Body of pancreas (tissue), 4 donors: ENCODE results near the gene RPS6KA2. TPM values are rescaled to one million over a fixed set of nuclear protein-coding genes. Genes with fewer than 3 reads are reported as not detected.

ENCODE experiments used
- ATAC-seq: fragments of 150-250 bp; one replicate; pipeline ENCODE4 v1.9.1; 2016
- DNase-seq, 4 donors: peaks; one replicate each; pipeline ENCODE4 v3.0.0-alpha.2; 2019
- H3K27ac ChIP-seq, 4 donors: fragments of 200-600 bp; sonication (generic); 1 replicate in 3 of 4; 2 replicates in 1 of 4; pipeline versions ENCODE4 v1.5.1 to v1.6.1; 2016 to 2019; ENCODE audit warnings: mild to moderate bottlenecking in 1 of 4, mixed read lengths in 1 of 4, moderate library complexity in 1 of 4
- H3K27me3 ChIP-seq, 2 donors: fragments of 200-600 bp; sonication (generic); one replicate each; pipeline ENCODE4 v1.6.0; 2016; ENCODE audit warnings: mild to moderate bottlenecking in 1 of 2
- H3K36me3 ChIP-seq, 2 donors: fragments of 200-600 bp; sonication (generic); replicated peaks in 1 of 2; 2 replicates each; pipeline ENCODE4 v1.5.1; 2016; ENCODE audit warnings: low read depth in 2 of 2; ENCODE audit not compliant: insufficient read depth in 1 of 2
- H3K4me1 ChIP-seq: fragments of 200-600 bp; sonication (generic); one replicate; pipeline ENCODE4 v1.6.0; 2016
- H3K4me3 ChIP-seq, 2 donors: fragments of 200-600 bp; sonication (generic); 1 replicate in 1 of 2; 2 replicates in 1 of 2; pipeline ENCODE4 v1.5.1; 2016 to 2019
- H3K9me3 ChIP-seq, 3 donors: fragments of 200-600 bp; sonication (generic); 1 replicate in 2 of 3; 2 replicates in 1 of 3; pipeline ENCODE4 v1.5.1; 2016
- CTCF ChIP-seq, 7 experiments: fragments of 450-650 bp in 4 of 7; fragments of 200-600 bp in 3 of 7; sonication (generic) in 3 of 7; IDR thresholded peaks; one replicate each; pipeline ENCODE4 v1.5.1; 2016 to 2019; ENCODE audit warnings: antibody characterized with exemption in 7 of 7
- POLR2A ChIP-seq, 3 donors: fragments of 450-650 bp; IDR thresholded peaks; one replicate each; pipeline ENCODE4 v1.6.1; 2016; ENCODE audit warnings: antibody characterized with exemption in 3 of 3, mild to moderate bottlenecking in 2 of 3
- WGBS, 2 donors: methylation state at CpG; one replicate each; pipeline ENCODE4 v1.1.5; 2017; 5-methylcytosine and 5-hydroxymethylcytosine counted together
- intact Hi-C: fragments of 100-400 bp; cut with DNase I; formaldehyde crosslinking; loops from one replicate; pipeline ENCODE4 v1.15.1; 2023
- total RNA-seq, 2 donors: library from RNA; depleted of rRNA; stranded (reverse); fragments of >200 nt; gene quantifications; one replicate each; pipeline ENCODE4 v1.1.0, GENCODE V29; 2016

Gene RPS6KA2
- total RNA-seq, 2 donors from 2014 or later, result 24.4 to 53.7 TPM

- intact Hi-C loops, result no loop called here
- H3K36me3 ChIP-seq, result no peaks in the 10 kb centered on the region
- no peaks in the 10 kb centered on the region for H3K4me1 ChIP-seq
- TF ChIP-seq POLR2A (IDR thresholded peaks at IDR 0.05) (no peak), CTCF (IDR thresholded peaks at IDR 0.05) (no peak)
- DNase-seq (peak in 1 of 4 donors; percentile 4), ATAC-seq (no peak)
- H3K4me3 ChIP-seq, result no peak overlapping the region
- no peaks in the 10 kb centered on the region for H3K9me3 ChIP-seq
- WGBS, 2 donors, result 87 to 91% methylated on average over 26 of the region's 26 CpGs
- no peak overlapping the region for H3K27ac ChIP-seq
- no peaks in the 10 kb centered on the region for H3K27me3 ChIP-seq
These were observed 152.1 kb downstream of the RPS6KA2 start for GRCh38 chr6:166474721-166475565.

GRCh38 chr6:166473886-166474571 is 153.0 kb downstream of the RPS6KA2 start:
- DNase-seq (peak in 1 of 4 donors; percentile 3), ATAC-seq (no peak)
- intact Hi-C loops, result no loop called here
- Histone ChIP-seq H3K27ac (no peak overlapping the region), H3K9me3 (no peaks in the 10 kb centered on the region), H3K4me1 (no peaks in the 10 kb centered on the region), H3K36me3 (peaks cover 0 to 2% of the 10 kb centered on the region in 2 donors), H3K4me3 (no peak overlapping the region), H3K27me3 (no peaks in the 10 kb centered on the region)
- WGBS, 2 donors, result 81 to 90% methylated on average over 12 of the region's 12 CpGs
- no peak for TF ChIP-seq POLR2A (IDR thresholded peaks at IDR 0.05)
- TF ChIP-seq CTCF (IDR thresholded peaks at IDR 0.05), result no peak

GRCh38 chr6:166472636-166473035 is 154.4 kb downstream of the RPS6KA2 start:
- H3K27ac ChIP-seq, result no peak overlapping the region
- peaks cover 0 to 2% of the 10 kb centered on the region in 2 donors for H3K36me3 ChIP-seq
- no peaks in the 10 kb centered on the region for H3K9me3 ChIP-seq
- intact Hi-C loops, result no loop called here
- H3K4me1 ChIP-seq, result no peaks in the 10 kb centered on the region
- H3K27me3 ChIP-seq, result no peaks in the 10 kb centered on the region
- ATAC-seq (no peak), DNase-seq (no peak)
- no peak for TF ChIP-seq CTCF (IDR thresholded peaks at IDR 0.05)
- H3K4me3 ChIP-seq, result no peak overlapping the region
- WGBS, 2 donors, result 86 to 91% methylated on average over 12 of the region's 12 CpGs

- no peak for ATAC-seq
- intact Hi-C loops, result no loop called here
These were observed 155.2 kb downstream of the RPS6KA2 start for GRCh38 chr6:166471797-166472260.

More at GRCh38 chr6:166471797-166472260, 155.2 kb downstream of the RPS6KA2 start:
- DNase-seq, result no peak
- TF ChIP-seq POLR2A (IDR thresholded peaks at IDR 0.05) (no peak), CTCF (IDR thresholded peaks at IDR 0.05) (no peak)
- 79 to 90% methylated on average over 10 of the region's 10 CpGs for WGBS, 2 donors
- Histone ChIP-seq H3K27ac (no peak overlapping the region), H3K4me3 (no peak overlapping the region), H3K36me3 (peaks cover 0 to 2% of the 10 kb centered on the region in 2 donors), H3K27me3 (no peaks in the 10 kb centered on the region), H3K9me3 (no peaks in the 10 kb centered on the region), H3K4me1 (no peaks in the 10 kb centered on the region)
